Measurements from ENCODE around the gene SENP8. TPM values are rescaled to one million over a fixed set of nuclear protein-coding genes. Genes with fewer than 3 reads are reported as not detected.

The SENP8 gene
- total RNA-seq, 4 donors from 2014 or later, result 1.5 to 2.8 (median 1.8) TPM

DNA sequence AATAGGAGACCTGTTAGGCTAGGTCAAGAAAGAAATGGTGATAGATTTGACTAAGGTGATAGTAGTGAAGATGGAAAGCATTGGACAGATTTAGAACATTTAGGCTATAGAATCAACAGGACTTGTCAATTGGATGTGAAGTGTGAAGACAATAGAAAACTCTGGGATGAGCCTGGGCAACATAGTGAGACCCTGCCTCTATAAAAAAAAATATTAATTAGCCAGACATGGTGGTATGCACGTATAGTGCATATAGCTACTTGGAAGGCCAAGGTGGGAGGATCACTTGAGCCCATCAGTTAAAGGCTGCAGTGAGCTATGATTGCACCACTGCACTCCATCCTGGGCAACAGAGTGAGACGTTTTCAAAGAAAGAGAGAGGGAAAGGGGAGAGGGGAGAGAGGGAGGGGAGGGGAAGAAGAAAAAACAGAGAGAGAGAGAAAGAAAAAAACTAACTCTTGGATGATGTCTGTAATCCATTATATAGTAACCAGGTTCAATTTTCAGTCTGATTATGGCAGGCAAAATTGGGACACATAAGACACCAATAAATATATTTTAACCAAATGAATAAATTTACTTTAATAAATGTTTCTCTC, 9.6 kb downstream of the SENP8 start:
- WGBS, 2 donors, result 61 to 71% methylated on average over 2 of the region's 2 CpGs
- H3K36me3 ChIP-seq, result no peaks in the 10 kb centered on the region
- H3K27ac ChIP-seq, result no peak overlapping the region
- intact Hi-C loops (cut with DNase I), result no loop called here
- no peaks in the 10 kb centered on the region for H3K4me1 ChIP-seq
- no peaks in the 10 kb centered on the region for H3K27me3 ChIP-seq
- TF ChIP-seq POLR2A (IDR thresholded peaks at IDR 0.05), result no peak
- TF ChIP-seq CTCF (IDR thresholded peaks at IDR 0.05), result no peak
- H3K4me3 ChIP-seq, result no peak overlapping the region
- DNase-seq, result no peak
- no peaks in the 10 kb centered on the region for H3K9me3 ChIP-seq

DNA sequence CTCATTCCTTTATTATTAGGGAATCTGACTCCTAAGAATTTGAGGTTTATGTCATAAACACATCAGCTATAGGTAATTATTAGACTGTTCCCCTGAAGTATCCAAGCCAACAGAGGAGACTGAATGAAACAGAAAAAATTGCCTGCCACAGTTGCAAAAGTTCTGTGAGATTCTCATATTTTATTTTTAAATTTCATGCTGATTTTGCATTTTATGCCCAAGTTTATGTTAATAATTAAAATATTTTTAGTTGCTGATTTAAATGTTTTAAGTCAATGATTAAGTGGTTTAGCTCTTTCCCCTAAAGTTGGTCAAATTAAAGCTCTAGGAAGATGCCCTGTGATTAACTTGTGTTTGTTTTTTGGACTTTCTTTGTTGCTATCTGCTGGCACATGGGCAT, 10.2 kb downstream of the SENP8 start:
- TF ChIP-seq CTCF (IDR thresholded peaks at IDR 0.05) (no peak), POLR2A (IDR thresholded peaks at IDR 0.05) (no peak)
- Histone ChIP-seq H3K27ac (no peak overlapping the region), H3K4me3 (no peak overlapping the region), H3K27me3 (no peaks in the 10 kb centered on the region), H3K4me1 (no peaks in the 10 kb centered on the region), H3K9me3 (no peaks in the 10 kb centered on the region), H3K36me3 (no peaks in the 10 kb centered on the region)
- DNase-seq, result no peak
- intact Hi-C loops (cut with DNase I), result no loop called here

GRCh38 chr15:72130272-72130671, 12.1 kb downstream of the SENP8 start:
- Histone ChIP-seq H3K4me1 (no peaks in the 10 kb centered on the region), H3K36me3 (no peaks in the 10 kb centered on the region), H3K9me3 (no peaks in the 10 kb centered on the region), H3K4me3 (no peak overlapping the region), H3K27me3 (no peaks in the 10 kb centered on the region), H3K27ac (no peak overlapping the region)
- intact Hi-C loops (cut with DNase I), result no loop called here
- no peak for TF ChIP-seq POLR2A (IDR thresholded peaks at IDR 0.05)
- TF ChIP-seq CTCF (IDR thresholded peaks at IDR 0.05), result no peak
- no peak for DNase-seq
- 92 to 97% methylated on average over 4 of the region's 4 CpGs for WGBS, 2 donors

DNA sequence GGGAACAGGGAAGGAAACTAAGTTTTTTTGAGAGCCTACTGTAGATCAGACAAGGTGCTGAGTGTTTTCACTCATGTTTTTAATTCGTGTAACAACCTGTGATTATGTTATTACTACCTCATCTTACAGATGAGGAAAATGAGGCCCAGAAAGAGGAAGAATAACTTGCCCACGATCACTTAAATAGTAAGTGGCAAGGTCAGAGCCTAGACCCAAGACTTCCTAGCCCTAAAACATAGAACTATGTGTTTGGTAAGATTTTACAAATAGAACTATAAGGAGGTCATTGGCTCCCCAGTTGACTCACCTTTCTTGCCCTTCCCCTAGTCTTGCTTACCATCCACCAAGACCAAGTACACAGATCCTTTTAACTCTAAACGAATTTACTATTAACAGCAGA, 13.7 kb downstream of the SENP8 start:
- no peak for DNase-seq
- Histone ChIP-seq H3K27ac (no peak overlapping the region), H3K36me3 (no peaks in the 10 kb centered on the region), H3K4me3 (no peak overlapping the region), H3K4me1 (peaks cover 0 to 10% (median 0%) of the 10 kb centered on the region in 3 donors), H3K9me3 (no peaks in the 10 kb centered on the region), H3K27me3 (no peaks in the 10 kb centered on the region)
- 65 to 78% methylated on average over 3 of the region's 3 CpGs for WGBS, 2 donors
- intact Hi-C loops (cut with DNase I), result no loop called here
- TF ChIP-seq POLR2A (IDR thresholded peaks at IDR 0.05) (no peak), CTCF (IDR thresholded peaks at IDR 0.05) (no peak)

GRCh38 chr15:72133211-72133610, 15.0 kb downstream of the SENP8 start:
- H3K36me3 ChIP-seq, result no peaks in the 10 kb centered on the region
- no peaks in the 10 kb centered on the region for H3K9me3 ChIP-seq
- no peak overlapping the region for H3K4me3 ChIP-seq
- H3K4me1 ChIP-seq, result peaks cover 0 to 10% (median 0%) of the 10 kb centered on the region in 3 donors
- no peak for DNase-seq
- no peaks in the 10 kb centered on the region for H3K27me3 ChIP-seq
- intact Hi-C loops (cut with DNase I), result no loop called here
- no peak overlapping the region for H3K27ac ChIP-seq
- no peak for TF ChIP-seq CTCF (IDR thresholded peaks at IDR 0.05)
- TF ChIP-seq POLR2A (IDR thresholded peaks at IDR 0.05), result no peak
- WGBS, 2 donors, result 100% methylated on average over 1 of the region's 1 CpG
